Effector memory CD8-positive, alpha-beta T cell (primary cell): ENCODE data around the gene PAX5.

Experiments
- ATAC-seq: fragments of 150-1000 bp; cut with Tn5 transposase; replicated peaks from 2 replicates; pipeline ENCODE4 v1.10.0; 2021; ENCODE audit warnings: mild to moderate bottlenecking, moderate library complexity
- DNase-seq, 3 experiments: peaks; one replicate each; pipeline ENCODE4 v3.0.0; 2021
- H3K27ac Mint-ChIP-seq, 2 donors: one replicate each; pipeline ENCODE4 v1.8.0; 2022; ENCODE audit warnings: mild to moderate bottlenecking in 2 of 2, mixed read lengths in 2 of 2, moderate library complexity in 2 of 2
- H3K27me3 Mint-ChIP-seq, 2 donors: one replicate each; pipeline ENCODE4 v1.8.0; 2022; ENCODE audit warnings: mixed read lengths in 2 of 2
- H3K36me3 Mint-ChIP-seq: one replicate; pipeline ENCODE4 v1.8.0; 2022; ENCODE audit warnings: mild to moderate bottlenecking, moderate library complexity, mixed read lengths; ENCODE audit not compliant: insufficient read depth
- H3K4me1 Mint-ChIP-seq, 2 donors: one replicate each; pipeline ENCODE4 v1.8.0; 2022; ENCODE audit warnings: low read depth in 2 of 2, mixed read lengths in 2 of 2
- H3K4me3 Mint-ChIP-seq, 2 donors: one replicate each; pipeline ENCODE4 v1.8.0; 2022; ENCODE audit warnings: mild to moderate bottlenecking in 2 of 2, mixed read lengths in 2 of 2, moderate library complexity in 2 of 2
- H3K9me3 Mint-ChIP-seq, 2 donors: one replicate each; pipeline ENCODE4 v1.8.0; 2022; ENCODE audit warnings: mixed read lengths in 2 of 2

The PAX5 gene

DNA sequence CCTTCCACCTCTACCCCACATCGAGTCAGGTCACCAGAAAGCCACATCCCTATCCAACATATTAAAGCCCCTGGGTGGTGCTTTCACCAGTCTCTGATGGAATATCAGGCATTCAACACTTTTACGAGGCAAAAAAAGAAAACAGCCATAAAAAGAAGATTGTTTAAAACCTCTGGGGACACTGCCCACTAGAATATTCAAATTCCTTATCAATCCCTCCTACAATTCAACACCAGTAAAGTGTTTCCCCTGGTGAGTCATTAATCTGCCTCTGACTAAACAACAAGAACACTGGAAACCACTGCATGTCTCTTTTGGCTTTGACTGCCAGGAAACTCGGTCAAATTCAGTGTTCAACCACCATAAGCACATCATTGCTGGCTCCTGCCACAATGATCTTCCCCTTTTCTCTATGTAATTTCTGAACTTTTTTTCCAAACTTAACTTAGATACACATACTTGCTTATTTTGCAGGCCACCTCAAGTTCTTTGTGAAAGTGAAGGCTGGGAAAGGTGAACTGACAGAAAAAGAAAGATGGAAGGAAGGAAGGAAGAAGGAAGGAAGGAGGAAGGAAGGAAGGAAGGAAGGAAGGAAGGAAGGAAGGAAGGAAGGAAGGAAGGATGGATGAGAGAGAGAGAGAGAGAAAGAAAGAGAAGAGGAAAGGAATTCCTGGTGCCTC lies 105.3 kb downstream of the PAX5 start:
- DNase-seq (no peak), ATAC-seq (no peak)
- Mint-ChIP-seq H3K27me3 (peaks cover 14 to 67% of the 10 kb centered on the region in 2 donors), H3K9me3 (peaks cover 2 to 7% of the 10 kb centered on the region in 2 donors), H3K4me3 (no peak overlapping the region), H3K27ac (no peak overlapping the region), H3K4me1 (no peaks in the 10 kb centered on the region), H3K36me3 (no peaks in the 10 kb centered on the region)

DNA sequence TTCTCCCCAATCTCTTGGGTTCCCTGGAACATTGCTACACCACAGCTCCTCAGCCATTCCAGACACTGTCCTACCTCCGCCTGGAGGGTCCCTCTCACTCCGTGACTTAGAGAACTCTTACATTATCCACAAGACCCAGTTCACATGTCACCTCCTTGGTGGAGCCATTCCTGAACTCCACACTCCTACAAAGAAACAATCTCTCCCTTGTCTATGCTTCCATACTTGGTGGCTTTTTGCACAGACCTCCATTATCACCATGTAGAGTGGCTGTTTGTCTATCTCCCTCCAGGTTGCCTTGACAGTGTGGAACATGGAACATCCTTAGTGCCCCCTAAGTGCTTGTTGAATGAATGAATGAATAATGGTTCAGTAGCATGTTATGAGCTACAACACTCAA lies 105.9 kb downstream of the PAX5 start:
- Mint-ChIP-seq H3K9me3 (peaks cover 2 to 7% of the 10 kb centered on the region in 2 donors), H3K4me3 (no peak overlapping the region), H3K27ac (no peak overlapping the region), H3K36me3 (no peaks in the 10 kb centered on the region), H3K27me3 (peaks cover 14 to 66% of the 10 kb centered on the region in 2 donors), H3K4me1 (no peaks in the 10 kb centered on the region)
- ATAC-seq (no peak), DNase-seq (no peak)

DNA sequence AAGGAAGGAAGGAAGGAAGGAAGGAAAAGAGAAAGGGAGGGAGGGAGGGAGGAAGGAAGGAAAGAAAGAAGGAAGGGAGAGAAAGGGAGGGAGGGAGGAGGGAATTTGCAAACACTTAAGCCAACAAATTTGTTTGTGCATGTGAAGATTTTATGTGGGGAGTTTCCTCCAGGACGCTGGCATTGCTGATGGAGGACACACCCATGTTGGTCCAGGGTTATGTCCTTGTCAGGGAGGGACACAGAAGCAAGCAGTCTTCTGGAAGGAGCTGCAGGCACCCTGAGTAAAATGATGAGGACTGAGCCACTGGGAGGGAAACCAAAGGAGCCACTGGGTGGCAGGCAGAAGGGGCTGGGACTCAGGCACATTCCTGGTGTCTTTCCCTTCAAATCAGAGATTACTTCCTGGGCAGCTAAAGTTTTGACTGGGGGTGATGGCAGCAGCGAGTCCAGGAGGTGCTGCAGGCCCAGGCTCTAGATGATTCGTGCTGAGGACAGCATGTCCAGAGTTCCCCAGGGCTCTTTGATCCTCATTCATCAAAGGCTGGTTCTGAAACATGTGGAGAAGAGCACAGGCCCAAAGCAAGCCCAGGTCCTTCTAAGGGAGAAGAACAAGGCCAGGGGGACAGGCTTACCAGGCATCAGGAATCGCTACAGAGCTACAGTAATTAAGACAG lies 109.2 kb downstream of the PAX5 start:
- Mint-ChIP-seq H3K27ac (peak overlapping the region in 1 of 2 donors; percentile 1), H3K36me3 (peaks cover 3% of the 10 kb centered on the region), H3K4me1 (no peaks in the 10 kb centered on the region), H3K4me3 (no peak overlapping the region), H3K27me3 (peaks cover 18 to 69% of the 10 kb centered on the region in 2 donors), H3K9me3 (no peaks in the 10 kb centered on the region)
- no peak for ATAC-seq
- no peak for DNase-seq

DNA sequence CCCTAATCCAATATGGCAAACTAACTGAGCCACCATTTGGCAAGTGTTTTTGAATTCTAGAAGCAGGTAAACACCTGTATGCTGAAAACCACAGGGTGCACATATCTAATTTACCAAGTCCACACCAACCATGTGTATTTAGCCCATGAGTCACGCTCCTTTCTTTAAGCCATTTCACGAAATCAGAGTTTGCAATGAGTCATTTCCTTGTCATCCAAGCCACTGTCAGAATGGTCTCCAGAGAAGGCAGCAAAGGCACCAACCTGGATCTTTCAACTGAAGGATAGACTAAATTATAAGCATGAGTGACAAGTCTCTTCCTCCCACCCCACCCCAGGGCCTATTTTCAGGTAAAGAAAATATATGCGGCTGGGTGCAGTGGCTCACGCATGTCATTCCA lies 110.0 kb downstream of the PAX5 start:
- H3K9me3 Mint-ChIP-seq = no peaks in the 10 kb centered on the region
- H3K27ac Mint-ChIP-seq = no peak overlapping the region
- peaks cover 7% of the 10 kb centered on the region for H3K36me3 Mint-ChIP-seq
- no peak overlapping the region for H3K4me3 Mint-ChIP-seq
- ATAC-seq = no peak
- H3K4me1 Mint-ChIP-seq = no peaks in the 10 kb centered on the region
- H3K27me3 Mint-ChIP-seq = peaks cover 16 to 70% of the 10 kb centered on the region in 2 donors
- DNase-seq = no peak

DNA sequence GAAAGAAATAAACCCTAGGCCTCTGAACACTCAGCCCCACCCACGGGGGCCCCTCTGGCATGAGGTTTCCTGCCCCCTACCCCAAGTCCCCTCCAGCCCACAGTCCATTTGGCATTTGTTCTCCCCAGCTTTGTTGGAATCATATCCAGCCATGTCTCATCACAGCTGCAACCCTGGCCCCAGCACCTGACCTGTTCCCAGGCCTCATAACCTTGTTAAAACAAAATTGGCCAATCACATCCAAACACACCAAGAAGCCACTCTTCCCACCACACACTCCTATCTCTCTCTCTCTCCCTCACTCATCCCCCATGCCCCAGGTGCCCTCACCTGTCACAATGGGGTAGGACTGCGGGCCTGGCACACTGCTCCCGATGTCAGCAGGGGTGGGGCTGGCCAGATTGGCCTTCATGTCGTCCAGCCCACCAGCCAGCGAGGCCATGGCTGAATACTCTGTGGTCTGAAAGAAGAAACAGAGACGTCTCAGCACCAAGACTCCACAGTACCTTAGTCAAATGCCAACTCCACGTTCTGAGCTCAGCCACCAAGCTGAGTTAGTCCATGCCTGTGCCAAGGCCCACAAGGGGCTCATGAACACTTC lies 110.9 kb downstream of the PAX5 start:
- H3K4me3 Mint-ChIP-seq = no peak overlapping the region
- DNase-seq (no peak), ATAC-seq (no peak)
- H3K27me3 Mint-ChIP-seq = peaks cover 12 to 72% of the 10 kb centered on the region in 2 donors
- no peaks in the 10 kb centered on the region for H3K9me3 Mint-ChIP-seq
- H3K36me3 Mint-ChIP-seq = peaks cover 7% of the 10 kb centered on the region
- H3K4me1 Mint-ChIP-seq = no peaks in the 10 kb centered on the region
- no peak overlapping the region for H3K27ac Mint-ChIP-seq

DNA sequence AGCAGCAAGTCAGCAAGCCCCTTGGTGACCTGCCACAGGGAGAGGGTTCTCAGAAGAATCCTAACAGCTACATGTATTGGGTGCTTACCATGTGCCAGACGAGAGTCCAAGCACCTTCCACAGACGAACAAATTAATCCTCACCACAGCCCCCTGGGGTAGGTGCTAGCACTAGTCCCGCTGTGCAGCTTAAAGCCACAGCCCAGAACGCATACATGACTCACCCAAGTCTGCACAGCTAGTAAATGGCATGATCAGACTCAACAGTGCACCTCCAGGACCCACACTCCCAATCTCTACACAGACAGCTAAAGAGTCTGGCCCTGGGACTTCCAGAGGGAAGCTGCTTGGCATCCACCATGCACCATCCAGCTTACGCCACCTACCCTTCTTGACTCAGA lies 111.5 kb downstream of the PAX5 start:
- Mint-ChIP-seq H3K36me3 (peaks cover 7% of the 10 kb centered on the region), H3K27me3 (peaks cover 17 to 73% of the 10 kb centered on the region in 2 donors), H3K9me3 (no peaks in the 10 kb centered on the region), H3K4me1 (no peaks in the 10 kb centered on the region), H3K27ac (no peak overlapping the region), H3K4me3 (no peak overlapping the region)
- no peak for DNase-seq
- no peak for ATAC-seq

DNA sequence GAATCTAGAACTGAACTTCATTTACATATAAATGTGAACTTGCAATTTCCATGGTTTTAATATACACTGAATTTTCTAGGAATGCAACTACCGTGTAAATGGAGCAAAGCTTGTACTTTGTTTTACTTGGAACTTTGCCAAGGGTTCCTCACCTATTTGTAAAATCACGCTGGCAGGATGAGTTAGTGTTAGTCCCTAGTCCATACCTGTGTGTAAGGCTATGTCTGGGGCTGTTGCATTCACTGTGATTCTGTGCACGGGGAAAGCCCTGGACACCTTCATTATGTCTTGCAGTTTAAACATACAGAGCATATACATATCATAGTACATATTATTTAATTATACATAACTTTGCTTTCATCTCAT lies 119.9 kb downstream of the PAX5 start:
- Mint-ChIP-seq H3K4me3 (no peak overlapping the region), H3K4me1 (no peaks in the 10 kb centered on the region), H3K9me3 (no peaks in the 10 kb centered on the region), H3K36me3 (no peaks in the 10 kb centered on the region), H3K27ac (no peak overlapping the region), H3K27me3 (peaks cover 28 to 60% of the 10 kb centered on the region in 2 donors)
- no peak for DNase-seq
- ATAC-seq = no peak

DNA sequence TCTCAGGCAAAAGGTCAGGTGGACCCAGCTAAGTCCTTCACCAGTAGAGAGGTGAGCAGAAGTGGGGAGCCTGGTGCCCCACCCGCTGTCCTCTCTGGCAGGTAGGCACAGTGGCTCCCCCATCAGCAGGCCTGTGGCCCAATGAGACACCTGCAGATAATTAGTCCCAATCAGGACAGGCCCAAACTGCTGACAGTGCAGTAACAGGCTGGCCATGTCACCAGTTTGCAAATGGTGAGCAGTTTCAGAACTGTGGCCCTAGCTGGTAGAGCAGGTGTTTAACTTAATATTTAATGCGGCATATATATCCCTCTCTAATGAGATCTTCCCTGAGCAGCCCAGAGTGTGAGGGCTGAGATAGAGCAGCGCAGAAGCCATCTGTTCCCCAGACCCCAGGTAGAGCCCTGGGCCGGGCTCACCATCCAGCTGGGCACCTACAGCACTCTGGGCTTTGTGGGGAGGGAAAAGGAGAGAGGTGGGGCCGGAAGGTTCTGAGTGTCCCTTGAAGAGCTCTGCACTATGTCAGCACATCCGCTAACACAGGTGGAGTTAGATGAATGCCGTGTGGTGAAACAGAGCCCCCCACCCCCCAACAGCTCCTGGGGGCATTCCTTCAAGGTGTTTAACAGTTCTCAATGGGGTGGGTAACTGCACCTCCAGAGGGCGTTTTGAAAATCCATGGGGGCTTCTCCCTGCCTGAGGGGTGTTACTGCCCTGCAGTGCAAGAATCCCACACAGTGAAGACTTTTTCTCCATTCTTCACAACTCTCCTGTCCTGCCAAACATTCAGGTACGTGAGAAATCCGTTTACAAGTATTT lies 120.5 kb downstream of the PAX5 start:
- DNase-seq (no peak), ATAC-seq (no peak)
- Mint-ChIP-seq H3K4me3 (no peak overlapping the region), H3K27ac (no peak overlapping the region), H3K36me3 (no peaks in the 10 kb centered on the region), H3K4me1 (no peaks in the 10 kb centered on the region), H3K27me3 (peaks cover 31 to 60% of the 10 kb centered on the region in 2 donors), H3K9me3 (no peaks in the 10 kb centered on the region)

DNA sequence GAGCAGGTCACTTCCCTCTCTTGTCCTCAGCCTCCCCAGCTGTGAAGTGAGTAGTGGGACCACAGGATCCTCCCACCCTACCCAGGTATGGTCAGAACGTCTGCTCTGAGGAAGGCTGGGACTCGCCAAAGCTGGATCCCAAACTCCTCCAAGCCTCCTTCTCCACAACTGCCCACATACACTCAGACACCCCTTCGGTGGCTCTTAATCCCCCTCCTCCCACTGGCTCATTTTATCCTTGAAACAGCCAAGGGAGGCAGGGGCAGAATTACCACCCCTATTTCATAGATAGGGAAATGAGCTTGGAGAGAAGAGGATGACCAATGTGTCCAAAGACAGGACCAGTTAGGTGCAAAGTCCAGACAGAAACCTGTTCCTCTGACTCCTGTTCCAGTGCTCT lies 121.4 kb downstream of the PAX5 start:
- no peaks in the 10 kb centered on the region for H3K9me3 Mint-ChIP-seq

DNA sequence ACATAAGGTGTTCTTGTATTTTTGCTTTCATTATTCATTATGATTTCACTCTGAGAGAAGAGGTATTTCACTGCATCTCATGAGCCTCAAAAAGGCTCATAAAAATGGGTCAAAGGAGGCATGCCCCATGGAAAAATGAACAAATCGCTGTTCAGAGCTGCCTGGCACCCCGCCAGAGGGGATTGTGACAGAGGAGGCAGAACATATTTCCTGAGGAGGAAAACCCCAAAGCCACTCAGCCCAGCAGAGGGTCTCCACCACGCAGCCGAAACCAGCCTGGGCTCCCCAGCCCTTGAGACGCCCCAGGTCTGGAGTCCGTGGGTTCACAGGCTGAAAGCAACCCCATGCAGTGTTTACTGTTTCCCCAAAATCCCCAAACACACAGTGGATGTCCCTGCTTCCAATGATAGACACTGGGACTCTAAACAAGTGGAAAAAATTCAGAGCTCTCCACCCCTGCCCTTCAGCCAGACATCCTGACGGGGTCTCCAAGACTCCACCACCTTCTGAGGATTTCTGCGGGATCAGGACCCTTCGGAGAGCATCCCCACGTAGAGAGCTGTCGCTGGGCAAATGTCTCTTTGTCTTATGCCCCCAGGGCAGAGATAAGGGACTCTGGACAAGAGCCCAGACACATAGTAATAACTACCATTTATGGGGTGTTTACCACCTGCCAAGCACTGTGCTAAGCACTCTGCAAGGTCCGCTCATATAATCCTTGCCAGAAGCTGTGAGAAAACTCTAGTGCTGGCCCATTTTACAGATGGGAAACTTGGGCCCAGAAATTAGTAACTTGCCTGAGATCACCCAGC lies 122.3 kb downstream of the PAX5 start:
- Mint-ChIP-seq H3K27me3 (peaks cover 37 to 61% of the 10 kb centered on the region in 2 donors), H3K9me3 (no peaks in the 10 kb centered on the region), H3K27ac (no peak overlapping the region), H3K36me3 (no peaks in the 10 kb centered on the region), H3K4me3 (no peak overlapping the region), H3K4me1 (peaks cover 0 to 2% of the 10 kb centered on the region in 2 donors)
- DNase-seq (no peak), ATAC-seq (no peak)

More for the DNA sequence above, 121.4 kb downstream of the PAX5 start:
- ATAC-seq (no peak), DNase-seq (no peak)
- Mint-ChIP-seq H3K27me3 (peaks cover 29 to 53% of the 10 kb centered on the region in 2 donors), H3K27ac (no peak overlapping the region), H3K4me1 (no peaks in the 10 kb centered on the region), H3K4me3 (no peak overlapping the region), H3K36me3 (no peaks in the 10 kb centered on the region)

DNA sequence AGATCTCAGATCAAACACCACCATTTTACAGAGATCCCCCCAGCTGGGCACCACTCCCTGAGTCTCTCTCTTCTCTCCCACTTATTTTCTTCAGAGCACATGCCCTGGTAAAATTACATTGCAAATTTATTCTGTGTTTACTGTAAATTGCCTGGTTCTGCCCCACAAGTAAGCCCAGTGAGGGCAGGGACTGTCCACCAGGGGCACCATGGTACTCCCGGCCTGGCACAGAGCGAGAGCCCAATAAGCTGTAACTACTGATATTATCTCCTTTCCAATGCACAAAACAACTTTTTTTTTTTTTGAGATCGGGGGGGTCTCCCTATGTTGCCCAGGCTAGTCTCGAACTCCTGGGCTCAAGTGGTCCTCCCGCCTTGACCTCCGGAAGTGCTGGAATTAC lies 123.0 kb downstream of the PAX5 start:
- ATAC-seq (no peak), DNase-seq (no peak)
- no peaks in the 10 kb centered on the region for H3K36me3 Mint-ChIP-seq
- H3K4me1 Mint-ChIP-seq = peaks cover 0 to 2% of the 10 kb centered on the region in 2 donors
- H3K27ac Mint-ChIP-seq = no peak overlapping the region
- H3K9me3 Mint-ChIP-seq = no peaks in the 10 kb centered on the region
- no peak overlapping the region for H3K4me3 Mint-ChIP-seq
- H3K27me3 Mint-ChIP-seq = peaks cover 45 to 69% of the 10 kb centered on the region in 2 donors

DNA sequence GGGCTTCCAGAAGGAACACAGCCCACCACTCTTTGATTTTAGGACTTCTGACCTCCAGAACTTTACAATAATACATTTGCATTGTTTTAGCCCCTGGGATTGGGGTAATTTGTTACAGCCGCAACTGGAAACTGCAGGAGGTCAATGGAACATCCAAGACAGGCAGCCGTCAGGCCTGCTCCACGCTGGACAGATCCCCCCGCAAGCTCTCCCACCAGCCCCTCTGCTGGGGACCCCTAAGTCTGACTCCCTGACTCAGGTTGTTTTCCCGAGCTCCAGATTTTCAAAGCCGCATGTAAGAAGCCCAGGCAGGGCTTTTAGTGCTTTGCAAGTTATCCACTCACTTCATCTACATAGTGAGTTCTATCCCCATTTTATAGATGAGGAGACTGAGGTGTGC lies 127.6 kb downstream of the PAX5 start:
- Mint-ChIP-seq H3K36me3 (peaks cover 2% of the 10 kb centered on the region), H3K4me3 (no peak overlapping the region), H3K4me1 (peaks cover 2 to 3% of the 10 kb centered on the region in 2 donors), H3K9me3 (no peaks in the 10 kb centered on the region), H3K27me3 (peaks cover 53 to 61% of the 10 kb centered on the region in 2 donors), H3K27ac (no peak overlapping the region)
- no peak for ATAC-seq
- DNase-seq = no peak
